HG03066 (cell line): ENCODE measurements around the gene MUC2.

Source experiments
- ATAC-seq: cut with Tn5 transposase; IDR thresholded peaks from one replicate; pipeline ENCODE4 v1.9.1; 2021; ENCODE audit warnings: low read depth; ENCODE audit not compliant: unreplicated experiment

Gene MUC2

DNA sequence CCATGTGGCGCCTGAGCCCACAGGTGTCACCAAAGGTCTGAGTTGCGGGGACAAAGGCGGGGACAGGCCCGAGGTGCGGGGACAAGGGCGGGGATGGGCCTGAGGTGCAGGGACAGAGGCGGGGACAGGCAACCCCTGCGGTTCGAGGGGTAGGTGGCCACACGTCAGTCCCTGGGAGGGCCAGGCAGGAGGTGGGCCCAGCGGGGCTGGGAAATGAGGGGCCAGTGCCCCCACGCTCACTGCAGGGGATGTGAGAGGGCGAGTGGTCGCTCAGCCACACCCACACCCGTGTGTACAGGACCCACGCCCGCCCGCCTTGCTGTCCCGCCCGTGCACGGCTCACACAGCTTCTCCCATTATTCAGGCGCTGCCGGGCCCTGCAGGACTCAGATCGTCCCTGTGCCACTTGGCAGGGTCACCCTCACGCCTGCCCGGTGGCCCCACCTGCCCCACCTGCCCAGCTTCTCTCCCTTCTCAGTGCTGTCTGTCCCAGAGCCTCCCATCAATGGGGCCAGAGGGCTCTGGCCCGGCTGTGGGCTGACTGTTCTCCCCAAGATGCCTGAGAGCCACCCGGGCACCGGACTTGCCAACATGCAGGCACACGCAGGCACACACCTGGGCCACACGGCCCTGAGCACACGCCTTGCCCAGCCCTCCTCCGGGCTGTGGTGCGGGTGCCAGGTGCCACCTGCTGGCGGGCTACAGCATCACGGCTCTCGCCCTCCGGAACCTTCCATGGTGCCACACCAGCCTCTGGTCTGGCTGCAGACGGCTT lies 23.9 kb upstream of the MUC2 start:
- ATAC-seq = peak; percentile 75

DNA sequence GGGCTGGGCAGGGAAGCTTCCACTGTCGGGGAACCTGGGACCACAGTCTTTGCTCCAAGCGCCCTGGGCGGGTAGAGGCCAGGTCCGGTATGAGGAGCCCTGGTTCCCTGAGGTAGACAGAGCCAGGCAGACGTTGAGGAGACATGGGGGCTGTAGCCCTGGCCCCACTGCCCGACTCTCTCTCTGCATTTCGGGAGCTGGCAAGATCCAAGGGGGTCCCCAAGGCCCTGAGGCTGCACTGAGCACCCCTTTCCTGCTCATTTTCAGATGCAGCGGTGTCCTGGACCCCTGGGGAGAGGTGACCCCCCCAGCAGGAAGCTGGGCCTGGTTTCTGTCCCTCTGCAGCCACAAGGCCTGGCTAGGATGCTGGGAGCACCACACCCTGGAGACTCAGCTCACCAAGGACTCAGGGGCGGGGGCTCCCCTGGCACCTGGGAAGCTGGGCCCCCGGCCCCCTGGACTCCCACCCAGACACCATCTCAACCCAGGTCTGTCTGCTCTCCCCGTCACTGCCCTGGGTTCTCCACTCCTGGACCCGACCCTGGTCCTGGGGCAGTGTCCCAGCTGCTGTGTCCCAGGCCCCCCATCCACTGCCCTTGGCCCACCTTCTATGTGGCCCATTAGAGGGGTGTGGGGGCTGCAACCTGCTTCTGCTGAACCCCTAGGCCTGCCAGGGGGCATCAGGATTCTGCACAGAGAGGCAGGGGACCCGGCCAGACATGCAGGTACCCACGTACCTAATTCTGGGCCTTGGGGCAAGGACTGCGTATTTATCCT lies 23.1 kb upstream of the MUC2 start:
- ATAC-seq = no peak

DNA sequence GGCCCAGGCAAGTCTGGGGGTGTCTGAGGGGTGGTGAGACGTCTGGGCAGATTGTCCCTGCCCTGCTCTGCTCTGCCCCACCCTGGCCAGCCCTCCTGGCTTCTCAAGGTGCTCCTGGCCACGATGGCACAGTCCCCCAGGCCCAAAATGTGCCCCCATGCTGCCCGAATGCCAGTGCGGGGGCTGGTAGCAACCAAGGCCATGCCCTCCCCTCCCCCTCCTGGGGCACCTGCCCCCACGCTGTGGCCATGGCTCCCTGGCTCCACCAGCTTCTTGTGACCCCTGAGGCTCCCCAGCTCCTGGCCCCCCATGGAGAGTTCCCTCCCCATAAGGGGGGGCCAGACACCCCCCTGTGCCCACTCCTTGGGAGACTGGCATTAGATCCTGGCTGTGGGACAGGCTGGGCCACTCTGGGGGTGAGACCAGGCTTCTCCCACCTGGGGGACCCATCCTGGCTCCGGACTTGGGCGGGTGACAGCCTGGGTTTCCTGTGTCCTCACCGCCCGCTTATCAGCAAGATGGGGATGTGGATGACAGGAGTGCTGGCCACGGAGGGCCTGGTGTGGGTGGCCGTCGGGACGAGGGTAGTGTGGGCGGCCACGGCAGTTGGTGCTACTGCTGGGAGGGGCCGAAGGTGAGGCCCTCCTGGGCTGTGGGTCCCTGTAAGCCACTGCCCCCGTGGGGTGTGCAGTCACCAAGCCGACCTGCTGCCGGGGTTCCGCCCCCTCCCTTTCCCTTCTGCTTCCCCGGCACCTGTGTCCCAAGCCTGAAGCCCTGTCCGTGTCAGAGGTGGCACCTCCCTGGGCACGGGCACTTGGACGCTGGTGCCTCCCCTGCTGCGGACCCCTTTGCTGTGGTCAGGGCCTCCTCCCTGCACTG lies 22.3 kb upstream of the MUC2 start:
- no peak for ATAC-seq

DNA sequence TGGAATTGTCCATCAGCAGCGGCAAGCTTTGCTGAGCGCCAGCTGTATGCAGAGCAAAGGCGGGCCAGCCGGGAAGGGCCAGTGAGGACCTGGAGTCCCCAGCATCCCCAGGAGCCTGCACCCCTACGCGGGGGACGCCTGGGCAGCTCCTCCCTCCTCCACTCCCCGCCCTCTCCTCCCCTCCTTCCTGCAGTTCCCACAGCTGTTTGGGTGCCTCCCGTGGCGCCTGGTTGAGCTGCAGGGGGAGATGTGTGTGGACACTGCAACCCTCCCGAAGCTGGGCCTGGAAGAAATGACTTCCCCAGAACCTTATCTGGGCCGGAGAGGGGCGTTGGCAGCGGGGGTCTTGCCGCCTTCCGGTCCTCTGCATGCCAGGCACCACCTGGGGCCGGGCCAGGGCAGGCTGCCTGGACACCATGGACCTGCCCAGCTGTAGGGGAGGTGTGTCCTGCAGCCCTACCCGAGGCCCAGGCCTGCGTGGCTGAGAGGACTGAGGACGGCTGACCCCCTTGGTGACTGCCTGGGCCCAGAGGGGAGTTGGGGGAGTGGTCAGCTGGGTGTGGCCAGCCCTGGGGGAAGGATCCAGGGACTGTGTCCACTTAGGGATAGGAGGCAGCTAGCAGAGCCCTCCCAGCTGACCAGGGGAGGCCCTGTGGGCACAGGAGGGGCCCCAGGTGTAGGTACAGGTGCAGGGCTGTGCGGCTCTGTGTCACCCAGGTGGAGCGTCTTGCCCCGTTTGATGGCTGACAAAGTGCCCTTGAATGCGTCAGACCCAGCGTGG lies 21.4 kb upstream of the MUC2 start:
- no peak for ATAC-seq

DNA sequence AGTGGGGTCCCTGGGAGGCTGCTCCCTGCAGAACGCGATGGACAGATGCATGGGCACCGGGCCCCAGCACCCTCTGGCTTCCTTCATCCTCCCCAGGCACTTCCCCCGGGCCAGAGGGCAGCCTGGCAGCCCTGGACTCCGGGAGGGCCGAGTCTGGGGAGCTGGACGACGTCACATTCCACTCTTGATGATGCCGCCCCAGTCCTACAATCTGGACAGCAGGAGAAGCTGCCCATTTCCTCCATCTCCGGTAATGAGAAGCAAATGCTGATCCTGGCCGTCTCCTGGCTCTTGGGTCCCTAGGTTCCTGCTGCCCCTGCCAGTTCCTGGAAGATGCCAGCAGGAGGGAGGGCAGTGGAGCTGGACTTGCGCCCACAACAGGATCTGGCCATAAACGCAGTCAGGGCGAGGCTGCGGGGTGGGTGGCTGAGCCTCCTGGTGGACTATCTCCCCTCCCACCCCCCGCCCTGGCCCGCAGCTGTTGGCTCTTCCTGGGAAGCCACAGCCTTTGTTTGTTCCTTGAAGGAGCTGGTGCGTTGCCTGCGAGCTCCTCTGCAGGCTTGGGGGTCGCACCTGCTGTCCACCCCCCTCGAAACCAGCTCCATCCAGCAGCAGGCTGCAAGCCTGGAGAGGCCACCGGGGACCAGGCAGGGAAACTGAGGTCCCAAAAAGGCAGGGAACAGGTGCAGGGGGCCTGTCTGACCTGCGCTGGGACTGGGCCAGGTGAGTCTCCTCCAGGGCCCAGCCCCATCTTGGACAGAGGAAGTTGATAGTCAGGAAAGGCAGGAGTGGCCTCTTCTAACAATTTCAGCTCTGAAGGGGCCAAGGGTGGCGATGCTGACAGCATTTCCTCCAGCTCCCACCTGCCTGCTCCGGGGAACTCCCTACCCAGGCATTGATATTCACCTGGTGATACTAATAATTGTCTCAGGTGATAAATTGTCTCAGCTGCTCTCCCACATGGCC lies 20.2 kb upstream of the MUC2 start:
- no peak for ATAC-seq

DNA sequence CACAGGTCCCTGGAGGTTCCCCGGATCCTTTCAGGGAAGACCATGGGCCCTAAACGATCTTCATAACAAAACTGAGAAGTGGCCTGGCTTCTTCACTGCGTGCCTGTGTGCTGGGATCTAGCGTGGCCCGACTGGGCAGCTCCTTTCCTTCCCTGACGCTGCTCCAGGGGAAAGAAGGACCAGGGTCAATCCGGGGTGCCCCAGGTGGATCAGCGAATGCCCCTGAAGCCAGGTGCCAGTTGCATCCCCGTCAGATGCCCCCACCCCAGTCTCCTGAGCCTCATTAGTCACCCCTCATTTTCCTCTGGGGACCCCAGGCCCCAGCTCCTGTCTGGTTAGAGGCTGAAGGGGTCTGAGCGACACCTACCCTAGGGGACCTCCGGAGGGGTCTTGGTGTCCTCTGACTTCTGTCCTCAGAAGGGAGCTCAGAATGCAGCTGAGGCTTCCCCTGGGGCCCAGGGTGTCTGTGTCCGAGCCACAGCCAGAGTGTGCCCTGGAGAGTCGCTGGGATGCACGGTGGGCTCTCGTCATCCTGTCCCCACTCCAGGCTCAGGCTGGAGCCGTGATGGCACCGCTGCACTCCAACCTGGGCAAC lies 19.5 kb upstream of the MUC2 start:
- ATAC-seq = no peak

DNA sequence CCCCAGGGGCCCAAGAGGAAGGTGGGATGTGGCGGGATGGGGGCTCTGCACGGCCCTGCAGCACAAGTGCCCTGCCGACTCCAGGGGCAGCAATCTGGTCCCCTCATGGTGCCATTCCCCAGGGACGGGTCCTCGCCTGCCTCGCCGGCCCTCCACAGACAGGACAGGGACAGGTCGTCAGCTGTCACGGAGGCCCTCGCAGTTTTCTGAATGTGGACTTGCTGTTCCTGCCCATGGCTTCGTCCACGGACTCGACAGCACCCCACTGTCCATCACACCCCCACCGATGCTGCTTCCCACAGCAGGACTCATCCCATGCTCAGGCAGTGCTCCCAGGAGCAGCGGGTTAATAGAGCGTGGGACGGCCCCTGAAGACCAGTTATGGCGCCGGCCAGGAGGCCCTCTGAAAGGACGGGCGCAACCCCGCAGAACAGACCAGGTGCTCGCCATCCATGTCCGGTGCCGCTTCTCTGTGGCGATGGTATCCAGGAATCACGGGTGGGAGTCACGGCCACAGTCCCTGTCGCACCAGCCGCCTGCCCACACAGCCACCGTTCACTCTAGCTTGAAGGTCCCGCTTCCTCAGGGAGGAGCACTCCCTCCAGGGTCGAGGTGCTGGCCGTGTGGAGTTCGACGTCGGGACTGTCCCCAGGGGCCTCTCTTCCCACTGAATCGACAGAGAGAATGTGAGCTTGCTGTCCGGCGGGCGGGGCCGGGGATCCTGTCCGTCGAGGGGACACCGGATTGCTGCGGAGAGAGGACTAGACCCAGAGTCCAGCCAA lies 18.5 kb upstream of the MUC2 start:
- ATAC-seq = no peak

DNA sequence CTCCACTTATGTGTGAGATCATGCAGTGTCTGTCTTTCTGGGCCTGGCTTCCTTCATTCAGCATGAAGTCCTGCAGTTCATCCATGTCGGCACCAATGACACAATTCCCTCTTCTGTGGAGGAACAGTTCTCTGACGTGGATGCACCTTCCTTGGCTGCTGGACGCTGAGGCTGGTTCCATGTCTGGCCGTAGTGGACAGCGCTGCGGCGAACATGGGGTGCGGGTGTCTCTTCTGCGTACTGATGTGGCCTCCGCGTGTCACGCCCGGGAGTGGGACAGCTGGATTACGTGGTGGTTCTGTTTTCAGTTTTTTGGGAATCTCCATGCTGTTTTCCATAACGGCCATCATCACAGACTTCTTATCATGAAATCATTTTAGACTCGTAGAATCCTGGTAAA lies 16.9 kb upstream of the MUC2 start:
- no peak for ATAC-seq

DNA sequence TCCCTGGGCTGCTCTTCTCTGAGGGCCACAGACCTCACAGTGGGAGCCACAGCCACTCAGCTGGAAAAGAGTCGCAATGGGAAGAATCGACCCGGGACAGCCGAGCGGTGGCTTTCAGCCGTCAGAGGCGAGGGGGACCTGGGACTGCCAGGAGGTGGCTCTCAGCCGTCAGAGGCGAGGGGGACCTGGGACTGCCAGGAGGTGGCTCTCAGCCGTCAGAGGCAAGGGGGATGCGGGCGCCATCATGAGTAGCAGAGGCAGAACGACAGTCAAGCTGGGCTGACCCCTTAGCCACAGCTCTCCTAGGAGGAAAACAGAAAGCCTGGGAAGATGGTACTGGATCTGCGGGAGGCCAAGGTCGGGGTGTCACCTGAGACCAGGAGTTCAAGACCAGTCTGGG lies 14.9 kb upstream of the MUC2 start:
- ATAC-seq = no peak

DNA sequence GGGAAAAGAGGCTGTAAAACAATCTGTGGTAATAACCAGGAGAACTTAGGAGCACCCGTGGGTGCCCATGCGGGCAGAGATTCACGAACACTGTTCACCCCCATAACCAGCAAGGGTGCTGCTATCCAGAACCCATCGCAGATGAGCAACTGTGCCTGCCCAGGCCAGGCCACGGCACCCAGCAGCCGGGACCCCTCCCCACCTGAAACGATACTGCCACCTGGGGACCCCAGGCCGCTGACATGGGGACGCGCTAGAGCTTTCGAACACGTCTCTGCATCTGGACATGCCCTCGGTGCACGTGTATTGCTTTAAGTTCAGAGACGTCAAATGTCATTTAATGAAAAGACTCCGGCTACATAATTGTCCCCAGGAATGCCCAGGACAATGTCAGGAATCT lies 14.3 kb upstream of the MUC2 start:
- no peak for ATAC-seq

DNA sequence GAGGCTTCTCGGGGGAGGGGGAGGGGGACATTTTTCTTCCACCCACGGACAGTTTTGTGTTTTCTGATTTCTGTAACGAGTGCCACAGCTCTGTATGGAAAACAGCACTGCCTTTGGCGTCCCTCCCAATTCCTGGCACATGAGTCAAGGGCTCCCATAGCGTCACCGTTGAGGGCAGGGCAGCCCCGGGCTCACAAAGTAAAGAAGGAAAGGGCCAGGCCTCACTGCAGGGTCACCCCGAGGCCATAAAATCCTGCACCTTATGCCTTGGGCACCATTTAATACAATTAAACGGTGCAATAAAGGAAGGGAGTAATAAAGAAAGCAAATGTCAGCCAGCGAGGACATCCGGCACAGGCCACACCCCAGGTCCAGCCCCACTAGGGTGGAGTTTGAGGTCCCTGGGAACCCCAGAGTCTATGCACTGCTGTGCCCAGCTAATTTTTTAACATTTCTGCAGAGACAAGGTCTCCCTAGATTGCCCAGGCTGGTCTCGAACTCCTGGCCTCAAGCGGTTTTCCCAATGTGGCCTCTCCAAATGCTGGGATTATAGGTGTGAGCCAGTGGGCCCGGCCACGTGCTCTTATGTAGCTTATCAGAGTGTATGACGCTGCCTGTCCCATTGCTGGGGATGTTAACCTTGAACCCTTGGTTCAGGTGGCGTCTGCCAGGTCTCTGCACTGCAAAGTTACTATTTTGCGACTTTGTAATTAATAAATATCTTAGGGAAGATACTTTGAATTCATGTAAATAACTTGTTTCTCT lies 13.6 kb upstream of the MUC2 start:
- no peak for ATAC-seq

DNA sequence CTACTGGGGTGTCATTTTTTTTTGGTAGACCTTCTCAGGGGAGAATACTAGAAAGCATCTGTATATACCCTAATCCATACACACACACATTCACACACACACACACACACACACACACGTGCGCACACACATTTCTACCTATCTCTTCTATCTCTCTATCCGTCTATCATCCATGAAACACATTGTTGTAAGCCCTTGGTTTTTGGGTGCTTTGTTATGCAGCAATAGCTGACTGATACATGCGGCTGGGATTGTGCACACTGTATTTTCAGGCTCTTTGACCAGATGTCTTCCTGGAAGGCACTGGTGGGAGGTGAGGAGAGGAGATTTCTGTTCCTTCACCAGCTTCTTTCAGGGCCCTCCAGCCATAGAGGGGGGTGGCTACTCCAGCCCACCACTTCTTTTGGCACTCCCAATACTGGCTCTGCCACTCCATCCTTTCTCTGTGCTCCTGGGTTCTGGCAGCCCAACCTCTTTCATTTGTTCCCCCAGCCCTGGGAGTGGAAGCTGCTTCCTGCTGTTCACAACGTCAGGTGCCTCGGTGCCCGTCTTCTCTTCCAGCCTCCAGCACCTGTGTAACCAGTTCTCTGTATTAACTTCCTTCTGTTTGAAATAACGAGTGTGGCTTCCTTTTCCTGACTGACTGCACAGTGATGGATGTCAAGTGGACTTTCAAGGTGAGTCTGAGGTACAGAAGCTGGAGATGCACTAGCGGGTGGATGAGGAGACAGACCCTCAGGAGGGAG lies 12.4 kb upstream of the MUC2 start:
- ATAC-seq = no peak

DNA sequence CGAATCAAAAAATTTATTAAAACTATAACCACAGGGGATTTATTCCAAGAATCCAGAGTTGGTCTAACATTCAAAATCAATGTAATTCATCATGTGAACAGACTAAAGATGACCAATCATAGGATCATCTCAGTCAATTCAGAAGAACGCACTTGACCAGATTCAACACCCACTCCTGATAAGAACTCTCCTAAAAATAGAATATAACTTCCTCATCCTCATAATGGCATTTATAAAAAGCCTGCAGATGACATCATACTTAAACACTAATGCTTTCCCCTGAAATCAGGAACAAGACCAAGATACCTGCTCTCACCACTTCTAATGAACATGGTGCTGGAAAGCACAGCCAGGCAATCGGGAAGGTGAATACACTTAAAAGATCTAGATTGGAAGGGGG lies 10.5 kb upstream of the MUC2 start:
- no peak for ATAC-seq

DNA sequence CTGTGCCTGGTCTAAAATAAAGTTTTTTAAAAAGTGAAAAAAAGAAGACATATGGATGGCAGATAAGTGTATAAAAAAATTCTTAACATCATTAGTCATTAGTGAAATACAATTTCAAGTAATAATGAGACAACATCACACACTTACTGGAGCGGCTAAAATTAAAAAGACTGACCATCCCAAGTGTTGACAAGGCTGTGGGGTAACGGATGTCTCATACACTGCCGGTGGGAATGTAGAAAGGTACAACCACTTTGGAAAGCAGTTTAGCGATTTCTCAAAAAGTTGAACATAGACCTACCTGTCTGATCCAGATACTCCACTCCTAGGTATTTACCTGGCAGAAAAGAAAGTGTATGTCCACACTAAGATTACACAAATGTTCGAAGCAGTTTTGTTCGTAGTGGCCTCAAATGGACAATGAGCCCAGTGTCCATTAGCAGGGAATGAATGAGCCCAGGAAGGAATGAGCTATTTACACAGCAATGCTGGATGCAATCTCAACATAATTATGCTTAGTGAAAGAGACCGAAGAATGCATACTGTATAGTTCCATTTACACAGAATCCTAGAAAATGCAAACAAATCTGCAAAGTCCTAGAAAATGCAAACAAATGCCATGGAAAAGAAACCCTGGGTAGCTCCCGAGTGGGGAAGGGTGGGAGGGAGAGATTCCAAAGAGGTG lies 6.7 kb upstream of the MUC2 start:
- no peak for ATAC-seq

DNA sequence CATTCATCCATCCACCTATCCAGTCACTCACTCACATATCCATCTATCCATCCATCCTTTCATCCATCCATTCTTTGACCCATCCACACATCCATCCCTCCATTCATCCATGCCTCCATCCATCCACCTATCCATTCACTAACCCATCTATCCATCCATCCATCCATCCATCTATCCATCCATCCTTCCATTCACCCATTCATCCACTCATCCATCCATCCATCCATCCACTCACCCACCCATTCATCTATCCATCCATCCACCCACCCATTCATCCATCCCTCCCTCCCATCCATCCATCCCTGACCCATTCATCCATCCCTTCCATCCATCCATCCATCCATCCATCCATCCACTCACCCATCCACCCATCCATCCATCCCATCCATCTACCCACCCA lies 4.9 kb upstream of the MUC2 start:
- ATAC-seq = no peak
